Panc1 (cell line): ENCODE measurements around the gene COL9A2.

Source experiments
- CTCF ChIP-seq: fragments of 450-650 bp; IDR thresholded peaks from 2 replicates; pipeline ENCODE4 v1.5.1; 2017; ENCODE audit warnings: mild to moderate bottlenecking
- POLR2AphosphoS5 ChIP-seq: IDR thresholded peaks from 2 replicates; pipeline ENCODE4 v1.6.1; 2012; ENCODE audit warnings: mild to moderate bottlenecking, low read depth, low read length, moderate library complexity
- REST ChIP-seq, 2 experiments: IDR thresholded peaks; 2 replicates each; pipeline ENCODE4 v1.6.1; 2011 to 2012; ENCODE audit warnings: low read depth in 2 of 2, control low read depth in 1 of 2, low read length in 1 of 2, mild to moderate bottlenecking in 1 of 2, moderate library complexity in 1 of 2; ENCODE audit not compliant: insufficient read depth in 1 of 2
- SIN3A ChIP-seq: IDR thresholded peaks from 2 replicates; pipeline ENCODE4 v1.6.1; 2012; ENCODE audit warnings: low read depth, mild to moderate bottlenecking, low read length, moderate library complexity, borderline replicate concordance; ENCODE audit not compliant: insufficient read depth
- TCF7L2 ChIP-seq: IDR thresholded peaks from 2 replicates; pipeline ENCODE4 v1.6.1; 2011; ENCODE audit warnings: mild to moderate bottlenecking, low read depth, low read length, inconsistent platforms

GRCh38 chr1:40267767-40268187, 49.3 kb downstream of the COL9A2 start:
- TF ChIP-seq CTCF (no peak), POLR2AphosphoS5 (no peak), REST (IDR thresholded peaks at IDR 0.05; ENCODE audit: insufficient read depth in 1 of 2, low read depth in 2 of 2, low read length in 1 of 2) (no peak), SIN3A (no peak), TCF7L2 (no peak)
